ENCODE data around the gene JAKMIP1.

The JAKMIP1 gene

GRCh38 chr4:5979981-5980380, 220.4 kb downstream of the JAKMIP1 start:
- DNase-seq, result no peak

- no peak for DNase-seq
Observed at GRCh38 chr4:5976921-5977320, 223.4 kb downstream of the JAKMIP1 start.

DNA sequence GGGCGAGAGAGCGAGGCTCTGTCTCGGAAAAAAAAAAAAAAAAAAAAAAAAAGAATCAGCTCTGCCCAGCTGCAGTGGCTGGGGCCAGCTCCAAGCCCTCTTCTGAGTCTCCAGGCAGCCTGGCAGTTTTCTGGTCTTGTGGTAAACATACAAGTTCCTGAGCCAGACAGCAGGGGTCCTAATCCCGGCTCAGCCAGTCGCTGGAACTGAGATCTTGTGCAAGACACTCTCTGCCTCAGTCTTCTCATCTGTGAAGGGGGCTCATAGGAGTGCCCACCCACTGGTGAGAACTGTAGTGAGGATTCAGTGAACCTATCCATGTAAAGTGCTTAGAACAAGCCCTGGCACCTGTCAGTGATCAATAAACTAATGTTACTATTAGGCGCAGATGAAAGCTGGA, 223.9 kb downstream of the JAKMIP1 start:
- no peak for DNase-seq
